Stimulated activated CD8-positive, alpha-beta memory T cell treated with anti-CD3 and anti-CD28 coated beads, Interleukin-12 subunit alpha, Interleukin-12 subunit beta, amount 100 ng/mL, for 24 hours (primary cell): ENCODE data around the gene UGT1A10.
"Not testable (repeated sequence)": the region's sequence is repeated elsewhere in the genome, so short reads cannot be mapped to it uniquely, and the experiment has no call there.

Experiments
- DNase-seq: peaks from one replicate; pipeline ENCODE4 v3.0.0-alpha.2; 2020; ENCODE audit errors: extremely low read depth

UGT1A10 gene

DNA sequence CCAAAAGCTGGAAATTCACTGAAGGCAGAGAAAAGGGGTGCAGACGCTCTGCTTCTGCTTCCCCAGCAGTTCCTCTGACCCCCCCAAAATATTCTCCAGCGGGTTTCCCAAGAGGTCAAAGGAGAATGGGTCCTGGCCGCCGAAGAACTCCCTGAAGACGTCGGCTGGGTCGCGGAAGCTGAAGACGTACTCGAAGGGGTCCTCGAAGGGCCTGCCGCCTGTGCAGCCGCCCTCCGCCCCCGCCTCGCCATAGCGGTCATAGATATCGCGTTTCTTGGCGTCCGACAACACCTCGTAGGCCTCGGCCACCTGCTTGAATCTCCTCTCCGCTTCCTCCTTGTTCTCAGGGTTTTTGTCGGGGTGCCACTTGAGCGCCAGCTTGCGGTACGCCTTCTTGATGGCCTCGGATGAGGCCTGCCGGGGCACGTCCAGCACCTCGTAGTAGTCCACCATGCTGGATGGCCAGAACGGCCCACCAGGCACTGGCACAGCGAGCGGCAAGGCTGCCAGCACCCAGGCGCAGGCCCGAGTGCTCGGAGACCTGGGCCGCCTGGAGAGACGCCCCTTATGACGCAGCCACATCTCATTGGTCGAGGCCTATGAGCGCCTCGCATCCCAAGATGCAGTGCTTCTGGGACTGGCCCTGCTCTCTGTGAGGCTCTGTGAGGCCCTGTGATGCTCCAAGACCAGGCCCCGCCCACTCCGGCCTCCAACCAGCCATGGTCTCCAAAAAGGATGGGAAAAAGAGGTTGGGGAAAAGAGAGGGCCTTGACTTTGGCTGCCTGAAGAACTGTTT is 107.4 kb downstream of the UGT1A10 start:
- DNase-seq: no peak

DNA sequence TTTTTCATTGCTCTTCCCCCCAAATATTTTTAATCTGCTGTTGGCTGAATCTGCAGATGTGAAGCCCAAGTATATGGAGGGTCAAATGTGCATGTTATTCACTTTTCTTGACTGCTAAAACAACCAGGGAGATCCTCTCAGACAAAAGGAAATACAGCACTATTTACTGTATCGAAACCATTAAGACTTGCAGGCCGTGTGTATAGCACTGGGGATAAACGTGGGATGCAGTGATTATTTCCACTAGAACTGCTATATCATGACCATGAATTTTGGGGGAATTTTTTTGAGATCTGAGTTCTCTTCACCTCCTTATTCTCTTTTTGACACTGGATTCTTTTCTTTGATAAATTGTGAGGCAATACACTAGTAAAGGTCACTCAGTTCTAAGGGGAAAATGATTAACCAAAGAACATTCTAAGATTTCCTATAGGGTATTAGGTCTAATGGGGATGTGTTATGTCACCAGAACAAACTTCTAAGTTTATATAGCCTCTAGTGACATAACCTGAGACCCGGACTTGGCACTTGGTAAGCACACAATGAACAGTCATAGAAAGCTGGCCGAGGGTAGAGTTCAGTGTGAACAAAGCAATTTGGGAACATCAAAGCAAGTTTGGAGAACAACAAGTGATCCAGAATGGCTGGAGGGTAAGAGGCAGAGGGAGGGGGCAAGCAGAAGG is 109.0 kb downstream of the UGT1A10 start:
- DNase-seq: no peak

DNA sequence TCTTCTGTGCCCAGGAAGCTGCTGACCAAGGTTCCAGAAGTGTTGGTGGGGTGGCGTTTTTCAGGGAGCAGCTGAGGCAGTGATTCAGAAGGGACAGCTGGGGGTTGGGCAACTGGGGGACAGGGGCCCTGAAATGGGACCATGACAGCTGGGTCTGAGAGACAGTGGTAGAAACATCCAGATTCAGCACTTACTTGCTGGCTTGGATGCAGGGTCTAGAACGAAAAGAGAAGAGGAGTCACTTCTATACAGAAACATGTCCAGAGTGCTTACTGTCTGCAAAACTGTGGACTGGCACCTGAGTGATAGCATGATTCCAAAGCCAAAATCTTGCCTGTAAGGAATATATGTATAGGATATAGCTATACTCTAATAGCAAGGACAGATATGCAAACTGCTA is 109.6 kb downstream of the UGT1A10 start:
- not testable (repeated sequence) for DNase-seq

DNA sequence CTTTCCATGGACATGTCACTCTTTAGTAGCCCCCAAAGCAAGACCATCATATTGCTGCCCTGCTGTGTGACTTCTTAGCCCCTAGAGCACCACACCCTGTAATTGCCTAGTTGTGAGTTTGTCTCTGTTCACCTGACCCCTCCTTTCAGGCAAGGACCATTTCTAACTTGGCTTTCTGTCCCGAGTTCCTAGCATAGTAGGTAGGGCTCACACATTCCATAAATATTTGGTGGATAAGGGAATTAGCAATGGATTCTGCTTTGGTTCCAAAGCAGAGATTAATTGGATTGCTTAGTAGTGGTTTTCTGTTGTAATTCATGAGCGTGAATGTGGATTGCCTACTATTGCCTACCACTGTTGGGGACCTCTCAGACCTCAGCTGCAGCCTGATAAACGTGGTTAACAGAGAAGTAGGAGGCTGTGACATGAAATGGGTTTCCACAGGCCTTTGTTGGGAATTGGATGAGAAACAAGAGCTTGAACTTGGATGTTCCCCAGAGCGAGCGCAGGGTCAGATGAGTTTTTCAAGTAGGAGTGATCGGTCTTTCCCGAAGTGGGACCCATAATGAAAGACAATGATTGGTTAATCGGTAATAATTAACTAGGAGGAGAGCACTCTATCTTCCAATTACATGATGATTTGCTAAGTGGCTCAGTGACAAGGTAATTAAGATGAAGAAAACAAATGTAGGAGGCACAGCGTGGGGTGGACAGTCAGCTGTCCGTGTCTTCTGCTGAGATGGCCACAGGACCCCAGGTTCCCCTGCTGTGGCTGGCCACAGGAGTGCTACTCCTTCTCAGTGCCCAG is 110.4 kb downstream of the UGT1A10 start:
- no peak for DNase-seq

DNA sequence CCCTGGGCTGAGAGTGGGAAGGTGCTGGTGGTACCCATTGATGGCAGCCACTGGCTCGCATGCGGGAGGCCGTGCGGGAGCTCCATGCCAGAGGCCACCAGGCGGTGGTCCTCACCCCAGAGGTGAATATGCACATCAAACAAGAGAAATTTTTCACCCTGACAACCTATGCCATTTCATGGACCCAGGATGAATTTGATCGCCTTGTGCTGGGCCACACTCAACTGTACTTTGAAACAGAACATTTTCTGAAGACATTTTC is 111.0 kb downstream of the UGT1A10 start:
- no peak for DNase-seq

DNA sequence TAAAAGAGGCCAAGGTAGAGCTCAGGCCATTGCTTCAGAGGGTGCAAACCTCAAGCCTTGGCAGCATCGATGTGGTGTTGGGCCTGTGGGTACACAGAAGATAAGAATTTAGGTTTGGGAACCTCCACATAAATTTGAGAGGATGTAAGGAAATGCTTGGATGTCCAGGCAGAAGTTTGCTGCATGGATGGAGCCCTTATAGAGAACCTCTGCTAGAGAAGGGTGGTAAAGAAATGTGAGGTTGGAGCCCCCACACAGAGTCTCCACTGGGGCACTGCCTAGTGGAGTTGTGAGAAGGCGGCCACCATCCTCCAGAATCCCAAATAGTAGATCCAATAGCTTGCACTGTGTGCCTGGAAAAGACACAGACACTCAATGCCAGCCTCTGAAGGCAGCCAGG is 114.4 kb downstream of the UGT1A10 start:
- DNase-seq: not testable (repeated sequence)

DNA sequence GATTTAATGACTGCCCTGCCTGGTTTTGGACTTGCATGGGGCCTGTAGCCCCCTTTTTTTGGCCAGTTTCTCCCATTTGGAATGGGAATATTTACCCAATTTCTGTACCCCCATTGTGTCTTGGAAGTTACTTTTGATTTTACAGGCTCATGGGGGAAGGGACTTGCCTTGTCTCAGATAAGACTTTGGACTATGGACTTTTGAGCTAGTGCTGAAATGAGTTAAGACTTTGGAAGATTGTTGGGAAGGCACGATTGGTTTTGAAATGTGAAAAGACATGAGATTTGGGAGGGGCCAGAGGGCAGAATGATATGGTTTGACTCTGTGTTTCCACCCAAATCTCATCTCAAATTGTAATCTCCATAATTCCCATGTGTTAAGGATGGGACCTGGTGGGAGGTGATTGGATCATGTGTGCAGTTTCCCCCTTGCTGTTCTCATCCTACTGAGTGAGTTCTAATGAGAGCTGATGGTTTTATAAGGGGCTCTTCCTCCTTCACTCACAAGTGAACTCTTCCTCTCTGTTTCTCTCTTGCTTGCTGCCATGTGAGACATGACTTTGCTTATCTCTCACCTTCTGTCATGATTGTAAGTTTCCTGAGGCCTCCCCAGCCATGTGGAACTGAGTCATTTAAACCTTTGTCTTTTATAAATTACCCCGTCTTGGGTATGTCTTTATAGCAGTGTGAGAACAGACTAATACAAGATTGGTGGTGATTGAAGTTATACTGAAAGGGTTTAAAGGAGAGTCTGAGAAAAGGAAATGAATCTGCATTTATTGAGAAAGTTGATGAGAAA is 115.2 kb downstream of the UGT1A10 start:
- not testable (repeated sequence) for DNase-seq

DNA sequence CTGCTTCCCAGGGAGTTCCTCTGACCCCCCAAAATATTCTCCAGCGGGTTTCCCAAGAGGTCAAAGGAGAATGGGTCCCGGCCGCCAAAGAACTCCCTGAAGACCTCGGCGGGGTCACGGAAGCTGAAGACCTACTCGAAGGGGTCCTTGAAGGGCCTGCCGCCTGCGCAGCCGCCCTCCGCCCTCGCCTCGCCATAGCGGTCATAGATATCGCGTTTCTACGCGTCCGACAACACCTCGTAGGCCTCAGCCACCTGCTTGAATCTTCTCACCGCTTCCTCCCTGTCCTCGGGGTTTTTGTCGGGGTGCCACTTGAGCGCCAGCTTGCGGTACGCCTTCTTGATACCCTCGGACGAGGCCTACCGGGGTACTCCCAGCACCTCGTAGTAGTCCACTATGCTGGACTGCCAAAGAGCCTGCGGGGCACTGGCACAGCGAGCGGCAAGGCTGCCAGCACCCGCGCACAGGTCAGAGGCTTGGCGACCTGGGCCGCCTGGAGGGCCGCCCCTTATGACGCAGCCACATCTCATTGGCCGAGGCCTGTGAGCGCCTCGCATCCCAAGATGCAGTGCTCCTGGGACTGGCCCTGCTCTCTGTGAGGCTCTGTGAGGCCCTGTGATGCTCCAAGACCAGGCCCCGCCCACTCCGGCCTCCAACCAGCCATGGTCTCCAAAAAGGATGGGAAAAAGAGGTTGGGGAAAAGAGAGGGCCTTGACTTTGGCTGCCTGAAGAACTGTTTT is 118.8 kb downstream of the UGT1A10 start:
- no peak for DNase-seq

DNA sequence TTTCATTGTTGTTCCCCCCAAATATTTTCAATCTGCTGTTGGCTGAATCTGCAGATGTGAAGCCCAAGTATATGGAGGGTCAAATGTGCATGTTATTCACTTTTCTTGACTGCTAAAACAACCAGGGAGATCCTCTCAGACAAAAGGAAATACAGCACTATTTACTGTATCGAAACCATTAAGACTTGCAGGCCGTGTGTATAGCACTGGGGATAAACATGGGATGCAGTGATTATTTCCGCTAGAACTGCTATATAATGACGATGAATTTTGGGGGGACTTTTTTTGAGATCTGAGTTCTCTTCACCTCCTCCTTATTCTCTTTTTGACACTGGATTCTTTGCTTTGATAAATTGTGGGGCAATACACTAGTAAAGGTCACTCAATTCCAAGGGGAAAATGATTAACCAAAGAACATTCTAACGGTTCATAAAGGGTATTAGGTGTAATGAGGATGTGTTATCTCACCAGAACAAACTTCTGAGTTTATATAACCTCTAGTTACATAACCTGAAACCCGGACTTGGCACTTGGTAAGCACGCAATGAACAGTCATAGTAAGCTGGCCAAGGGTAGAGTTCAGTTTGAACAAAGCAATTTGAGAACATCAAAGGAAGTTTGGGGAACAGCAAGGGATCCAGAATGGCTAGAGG is 120.3 kb downstream of the UGT1A10 start:
- DNase-seq: no peak

DNA sequence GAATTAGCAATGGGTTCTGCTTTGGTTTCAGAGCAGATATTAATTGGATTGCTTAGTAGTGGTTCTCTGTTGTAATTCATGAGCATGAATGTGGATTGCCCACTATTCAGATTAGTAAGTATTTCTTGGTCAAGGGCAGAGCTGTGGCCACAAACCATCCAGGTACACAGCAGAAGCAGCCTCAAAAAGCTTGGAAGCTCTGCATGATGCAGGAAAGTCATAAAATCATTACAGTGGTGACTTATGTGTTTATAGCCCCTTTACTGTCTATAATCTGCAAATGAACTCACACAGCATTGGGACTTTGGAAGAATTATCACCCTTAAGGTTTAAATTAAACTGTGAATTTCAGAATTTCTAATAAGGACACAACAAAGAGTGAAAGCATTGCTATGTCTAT is 121.9 kb downstream of the UGT1A10 start:
- no peak for DNase-seq

DNA sequence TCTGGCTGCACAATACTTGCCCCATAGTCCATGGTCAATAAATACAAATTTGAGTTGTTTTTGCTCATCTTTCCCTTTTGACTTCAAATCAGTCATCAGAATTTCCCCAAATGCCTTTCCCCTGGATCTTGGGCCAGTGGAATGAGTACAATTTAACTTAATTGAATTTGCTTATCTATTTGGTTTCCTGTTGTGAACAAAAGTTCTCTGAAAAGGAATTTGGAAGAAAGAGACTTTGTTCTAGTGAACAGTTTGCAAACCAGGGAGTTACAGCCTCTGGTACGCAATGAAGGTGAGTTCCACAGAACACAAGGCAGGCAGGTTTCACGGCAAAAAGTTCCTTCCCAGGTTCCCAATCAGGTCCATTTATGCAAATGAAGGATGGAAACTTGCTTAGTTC is 122.6 kb downstream of the UGT1A10 start:
- no peak for DNase-seq

DNA sequence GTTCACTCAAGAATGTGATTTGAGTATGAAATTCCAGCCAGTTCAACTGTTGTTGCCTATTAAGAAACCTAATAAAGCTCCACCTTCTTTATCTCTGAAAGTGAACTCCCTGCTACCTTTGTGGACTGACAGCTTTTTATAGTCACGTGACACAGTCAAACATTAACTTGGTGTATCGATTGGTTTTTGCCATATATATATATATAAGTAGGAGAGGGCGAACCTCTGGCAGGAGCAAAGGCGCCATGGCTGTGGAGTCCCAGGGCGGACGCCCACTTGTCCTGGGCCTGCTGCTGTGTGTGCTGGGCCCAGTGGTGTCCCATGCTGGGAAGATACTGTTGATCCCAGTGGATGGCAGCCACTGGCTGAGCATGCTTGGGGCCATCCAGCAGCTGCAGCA is 123.8 kb downstream of the UGT1A10 start, which contains the start of gene UGT1A1:
TSS of gene UGT1A1 (plus strand) at position 228 of the 400 bp plus-strand sequence. CDS start at position 246, 18 bp downstream.
- no peak for DNase-seq

DNA sequence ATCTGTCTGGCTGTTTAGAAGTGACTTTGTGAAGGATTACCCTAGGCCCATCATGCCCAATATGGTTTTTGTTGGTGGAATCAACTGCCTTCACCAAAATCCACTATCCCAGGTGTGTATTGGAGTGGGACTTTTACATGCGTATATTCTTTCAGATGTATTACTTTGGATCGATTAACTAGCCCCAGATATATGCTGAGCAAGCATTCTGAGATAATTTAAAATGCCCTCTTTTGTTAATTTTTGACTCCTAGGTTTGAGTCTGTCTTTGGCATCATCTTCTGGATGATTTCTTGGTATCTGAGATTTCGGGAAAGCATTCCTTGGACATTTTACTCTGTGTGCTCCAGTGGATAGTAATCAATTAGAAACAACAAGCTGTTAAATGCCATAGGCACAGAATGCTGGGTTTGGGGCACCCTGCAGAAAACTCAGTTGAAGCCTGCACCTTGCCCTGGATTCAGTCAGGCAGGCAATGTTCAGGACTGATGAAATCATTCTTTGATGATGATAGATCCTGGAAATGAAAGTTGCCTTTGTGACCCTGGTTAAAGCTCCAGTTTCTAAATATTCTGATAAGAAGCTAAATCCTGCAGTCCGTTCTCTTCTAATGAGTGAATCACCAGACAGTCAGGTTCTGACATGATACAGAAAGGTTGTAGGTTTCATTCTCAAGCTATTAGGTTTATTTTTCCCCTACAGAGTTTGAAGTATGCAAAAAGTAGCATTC is 125.0 kb downstream of the UGT1A10 start:
- no peak for DNase-seq

DNA sequence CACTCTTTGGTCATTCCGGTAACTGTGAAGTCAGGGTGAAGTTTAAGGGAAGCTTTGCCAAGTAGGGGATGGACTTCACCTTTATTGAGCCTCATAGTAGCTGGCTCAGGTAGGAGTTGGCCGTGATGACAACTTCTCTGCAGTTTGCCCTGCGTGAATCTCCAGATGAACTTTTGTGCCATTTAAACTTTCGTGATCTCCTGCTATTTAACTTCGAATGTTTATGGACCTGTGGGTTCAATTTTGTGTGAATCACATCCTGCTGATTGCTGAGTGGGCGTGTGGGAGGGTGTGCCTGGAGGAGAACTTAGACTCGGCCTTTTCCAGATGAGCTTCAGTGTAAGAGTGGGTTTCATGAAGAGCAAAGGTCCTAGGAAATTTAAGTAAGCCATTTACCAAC is 128.0 kb downstream of the UGT1A10 start:
- DNase-seq: no peak

DNA sequence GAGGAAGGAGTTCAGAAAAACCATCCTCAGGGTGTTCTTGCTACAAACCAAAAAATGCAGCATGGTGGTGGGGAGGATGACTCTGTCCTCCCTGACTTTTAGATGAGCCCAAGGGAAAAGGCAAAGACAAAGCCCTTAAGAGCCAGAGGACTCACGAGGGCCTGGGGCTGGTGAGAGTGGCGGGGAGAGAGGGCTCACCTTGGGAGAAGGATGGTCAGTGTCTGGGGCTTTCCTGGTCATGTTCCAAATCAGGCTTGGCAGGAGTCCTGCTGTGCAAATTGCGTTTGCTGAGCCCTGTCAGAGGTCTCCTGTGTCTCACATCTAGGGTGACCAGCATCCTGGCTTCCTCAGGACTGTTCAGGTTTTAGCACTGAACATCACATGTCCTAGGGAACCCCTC is 128.5 kb downstream of the UGT1A10 start:
- DNase-seq: no peak

DNA sequence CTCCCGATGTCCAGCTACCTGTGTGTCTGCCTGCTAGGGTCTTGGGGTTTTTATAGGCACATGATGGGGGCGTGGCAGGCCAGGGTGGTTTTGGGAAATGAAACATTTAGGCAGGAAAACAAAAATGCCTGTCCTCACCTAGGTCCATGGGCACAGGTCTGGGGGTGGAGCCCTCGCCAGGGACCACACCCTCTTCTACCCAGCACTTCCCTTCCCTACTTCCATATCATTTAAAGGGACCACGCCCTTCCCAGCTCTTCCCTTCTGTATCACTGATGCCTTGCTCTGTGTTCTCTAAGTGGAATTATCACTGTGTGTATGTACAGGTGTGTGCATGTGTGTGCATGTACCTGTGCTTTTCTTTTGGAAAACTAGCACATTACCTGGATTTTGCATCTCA is 130.2 kb downstream of the UGT1A10 start:
- no peak for DNase-seq

DNA sequence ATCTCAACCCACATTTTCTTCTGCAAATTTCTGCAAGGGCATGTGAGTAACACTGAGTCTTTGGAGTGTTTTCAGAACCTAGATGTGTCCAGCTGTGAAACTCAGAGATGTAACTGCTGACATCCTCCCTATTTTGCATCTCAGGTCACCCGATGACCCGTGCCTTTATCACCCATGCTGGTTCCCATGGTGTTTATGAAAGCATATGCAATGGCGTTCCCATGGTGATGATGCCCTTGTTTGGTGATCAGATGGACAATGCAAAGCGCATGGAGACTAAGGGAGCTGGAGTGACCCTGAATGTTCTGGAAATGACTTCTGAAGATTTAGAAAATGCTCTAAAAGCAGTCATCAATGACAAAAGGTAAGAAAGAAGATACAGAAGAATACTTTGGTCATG is 131.8 kb downstream of the UGT1A10 start:
- no peak for DNase-seq

DNA sequence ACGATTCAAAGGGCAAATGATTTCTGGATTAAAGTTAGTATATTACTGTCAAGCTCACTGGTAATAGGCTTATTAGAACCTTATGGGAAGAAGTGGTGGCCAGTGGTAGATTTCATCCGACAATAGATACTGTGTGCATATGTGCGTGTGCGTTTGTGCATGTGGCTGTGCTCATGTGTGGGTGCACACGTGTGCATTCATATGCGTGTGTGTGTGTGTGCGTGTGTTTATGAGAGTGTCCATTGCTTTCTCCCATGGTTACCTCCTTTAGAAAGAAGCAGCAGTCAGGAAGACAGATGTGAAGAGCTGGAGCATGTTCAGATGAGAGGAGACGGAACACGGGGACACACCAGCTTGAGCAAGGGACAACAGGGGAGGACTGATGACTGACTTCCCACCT is 133.0 kb downstream of the UGT1A10 start:
- DNase-seq: no peak

DNA sequence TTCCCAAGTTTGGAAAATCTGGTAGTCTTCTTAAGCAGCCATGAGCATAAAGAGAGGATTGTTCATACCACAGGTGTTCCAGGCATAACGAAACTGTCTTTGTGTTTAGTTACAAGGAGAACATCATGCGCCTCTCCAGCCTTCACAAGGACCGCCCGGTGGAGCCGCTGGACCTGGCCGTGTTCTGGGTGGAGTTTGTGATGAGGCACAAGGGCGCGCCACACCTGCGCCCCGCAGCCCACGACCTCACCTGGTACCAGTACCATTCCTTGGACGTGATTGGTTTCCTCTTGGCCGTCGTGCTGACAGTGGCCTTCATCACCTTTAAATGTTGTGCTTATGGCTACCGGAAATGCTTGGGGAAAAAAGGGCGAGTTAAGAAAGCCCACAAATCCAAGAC is 135.9 kb downstream of the UGT1A10 start:
- DNase-seq: no peak

DNA sequence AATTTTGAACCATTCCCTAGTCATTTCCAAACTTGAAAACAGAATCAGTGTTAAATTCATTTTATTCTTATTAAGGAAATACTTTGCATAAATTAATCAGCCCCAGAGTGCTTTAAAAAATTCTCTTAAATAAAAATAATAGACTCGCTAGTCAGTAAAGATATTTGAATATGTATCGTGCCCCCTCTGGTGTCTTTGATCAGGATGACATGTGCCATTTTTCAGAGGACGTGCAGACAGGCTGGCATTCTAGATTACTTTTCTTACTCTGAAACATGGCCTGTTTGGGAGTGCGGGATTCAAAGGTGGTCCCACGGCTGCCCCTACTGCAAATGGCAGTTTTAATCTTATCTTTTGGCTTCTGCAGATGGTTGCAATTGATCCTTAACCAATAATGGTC is 136.3 kb downstream of the UGT1A10 start:
- DNase-seq: no peak
